OCI-M1 (cell line): ENCODE results near the gene TENM4.
"Not testable (repeated sequence)": the region's sequence is repeated elsewhere in the genome, so short reads cannot be mapped to it uniquely, and the experiment has no call there.

ENCODE experiments used
- DNase-seq: peaks from one replicate; lab custom pipeline; 2025; lab: John Stamatoyannopoulos, UW

Gene TENM4

GRCh38 chr11:78845496-78845895 is 595.3 kb downstream of the TENM4 start:
- DNase-seq, result no peak

GRCh38 chr11:78841456-78842060 is 599.3 kb downstream of the TENM4 start:
- no peak for DNase-seq

GRCh38 chr11:78840623-78841022 is 600.2 kb downstream of the TENM4 start:
- DNase-seq, result no peak

- no peak for DNase-seq
Measured at GRCh38 chr11:78840200-78840599, 600.6 kb downstream of the TENM4 start.

GRCh38 chr11:78838417-78838816 is 602.4 kb downstream of the TENM4 start:
- DNase-seq, result peak; percentile 46

GRCh38 chr11:78835646-78836045 is 605.2 kb downstream of the TENM4 start:
- no peak for DNase-seq

GRCh38 chr11:78834886-78835285 is 605.9 kb downstream of the TENM4 start:
- DNase-seq, result no peak

- no peak for DNase-seq
Measured at GRCh38 chr11:78833237-78833636, 607.6 kb downstream of the TENM4 start.

GRCh38 chr11:78832226-78832947 is 608.4 kb downstream of the TENM4 start:
- DNase-seq, result peak; percentile 57

- DNase-seq, result no peak
Measured at GRCh38 chr11:78831571-78831970, 609.3 kb downstream of the TENM4 start.

- DNase-seq, result no peak
Measured at GRCh38 chr11:78830277-78830819, 610.5 kb downstream of the TENM4 start.

GRCh38 chr11:78829146-78829545 is 611.7 kb downstream of the TENM4 start:
- DNase-seq, result no peak

- DNase-seq, result no peak
Measured at GRCh38 chr11:78828676-78829075, 612.2 kb downstream of the TENM4 start.

GRCh38 chr11:78827291-78827690 is 613.5 kb downstream of the TENM4 start:
- DNase-seq, result not testable (repeated sequence)

- no peak for DNase-seq
Measured at GRCh38 chr11:78825591-78826020, 615.2 kb downstream of the TENM4 start.

- no peak for DNase-seq
Measured at GRCh38 chr11:78823588-78823987, 617.2 kb downstream of the TENM4 start.

- no peak for DNase-seq
Measured at GRCh38 chr11:78822931-78823423, 617.9 kb downstream of the TENM4 start.

- no peak for DNase-seq
Measured at GRCh38 chr11:78821371-78822306, 619.2 kb downstream of the TENM4 start.

GRCh38 chr11:78820741-78821140 is 620.1 kb downstream of the TENM4 start:
- DNase-seq, result no peak

GRCh38 chr11:78818201-78818600 is 622.6 kb downstream of the TENM4 start:
- no peak for DNase-seq

GRCh38 chr11:78815831-78816230 is 625.0 kb downstream of the TENM4 start:
- no peak for DNase-seq
